ENCODE data around the gene GAS2L1.

GRCh38 chr22:29327089-29327764, 20.8 kb downstream of the GAS2L1 start:
- TF ChIP-seq CTCF (IDR thresholded peaks at IDR 0.05) (no peak), POLR2A (IDR thresholded peaks at IDR 0.05) (no peak)

Data from heart left ventricle (tissue), 13 donors.